HepG2 (cell line): ENCODE results near the gene NDOR1. TPM values are rescaled to one million over a fixed set of nuclear protein-coding genes. Genes with fewer than 3 reads are reported as not detected.

Experiments used
- ATAD3A ChIP-seq: sonication (generic); formaldehyde crosslinking; IDR thresholded peaks from 2 replicates; pipeline ENCODE4 v1.4.0; 2020; ENCODE audit warnings: missing genetic modification reagents
- CEBPG ChIP-seq: IDR thresholded peaks from 2 replicates; pipeline ENCODE4 v1.6.1; 2016
- ESRRA ChIP-seq: sonication (generic); formaldehyde crosslinking; IDR thresholded peaks from 2 replicates; pipeline ENCODE4 v1.5.1; 2020; ENCODE audit warnings: mild to moderate bottlenecking, low read depth, missing genetic modification reagents
- FOXA1 ChIP-seq, 2 experiments: fragments of 450-650 bp in 1 of 2; sonication (generic) in 1 of 2; formaldehyde crosslinking in 1 of 2; IDR thresholded peaks; 2 replicates each; pipeline versions ENCODE4 v1.4.0 to v1.6.1; 2016 to 2020; ENCODE audit warnings: missing genetic modification reagents in 1 of 2
- GFI1 ChIP-seq: sonication (generic); formaldehyde crosslinking; IDR thresholded peaks from 2 replicates; pipeline ENCODE4 v1.5.0; 2020; ENCODE audit warnings: missing genetic modification reagents, mild to moderate bottlenecking, borderline replicate concordance
- PAWR ChIP-seq: sonication (generic); formaldehyde crosslinking; IDR thresholded peaks from 2 replicates; pipeline ENCODE4 v1.4.0; 2020; ENCODE audit warnings: missing genetic modification reagents, mild to moderate bottlenecking, borderline replicate concordance
- RBAK ChIP-seq: sonication (generic); formaldehyde crosslinking; IDR thresholded peaks from 2 replicates; pipeline ENCODE4 v1.5.1; 2020; ENCODE audit warnings: mild to moderate bottlenecking, missing genetic modification reagents
- TAF1 ChIP-seq: sonication (generic); formaldehyde crosslinking; IDR thresholded peaks from 2 replicates; pipeline ENCODE4 v1.4.0; 2020; ENCODE audit warnings: missing genetic modification reagents
- ZNF577 ChIP-seq: sonication (generic); formaldehyde crosslinking; IDR thresholded peaks from 2 replicates; pipeline ENCODE4 v1.4.0; 2020; ENCODE audit warnings: mild to moderate bottlenecking, low read depth, missing genetic modification reagents, borderline replicate concordance
- ZNF704 ChIP-seq: sonication (generic); formaldehyde crosslinking; IDR thresholded peaks from 2 replicates; pipeline ENCODE4 v1.8.1; 2023; ENCODE audit warnings: mild to moderate bottlenecking, inconsistent platforms, moderate library complexity, missing genetic modification reagents, borderline replicate concordance
- ZNF75D ChIP-seq: sonication (generic); formaldehyde crosslinking; IDR thresholded peaks from 2 replicates; pipeline ENCODE4 v1.8.1; 2023; ENCODE audit warnings: missing genetic modification reagents, mild to moderate bottlenecking, borderline replicate concordance
- ZUFSP ChIP-seq: sonication (generic); formaldehyde crosslinking; IDR thresholded peaks from 2 replicates; pipeline ENCODE4 v1.9.0; 2021; ENCODE audit warnings: missing genetic modification reagents, mild to moderate bottlenecking, borderline replicate concordance
- polyA plus RNA-seq, 8 experiments: library from polyadenylated mRNA; depleted of rRNA in 3 of 8; stranded (reverse) in 7 of 8; unstranded in 1 of 8; fragments of >200 nt; fragmentation: Illumina TruSeq in 4 of 8; extraction: Trizol in 4 of 8; gene quantifications; 2 replicates each; pipeline versions ENCODE4 v1.2.1 to v1.2.3, GENCODE V29; 2011 to 2016; ENCODE audit warnings: low read depth in 4 of 8, missing spikeins in 1 of 8, mixed read lengths in 1 of 8; ENCODE audit not compliant: insufficient read depth in 1 of 8
- total RNA-seq, 5 experiments: library from RNA; depleted of rRNA; stranded (reverse); fragments of >200 nt; fragmentation: Illumina TruSeq; extraction: Trizol; gene quantifications; 2 replicates each; pipeline ENCODE4 v1.2.3, GENCODE V29; 2016; ENCODE audit warnings: low read depth in 1 of 5
- TF ChIP-seq, protein P1 (sequence below): sonication (generic); formaldehyde crosslinking; IDR thresholded peaks from 2 replicates; pipeline ENCODE4 v1.4.0; 2020; ENCODE audit warnings: missing genetic modification reagents
- TF ChIP-seq, protein P2 (sequence below): sonication (generic); formaldehyde crosslinking; IDR thresholded peaks from 2 replicates; pipeline ENCODE4 v1.4.0; 2020; ENCODE audit warnings: missing genetic modification reagents
- TF ChIP-seq, protein P3 (sequence below): sonication (generic); IDR thresholded peaks from 2 replicates; pipeline ENCODE4 v1.6.1; 2016; ENCODE audit warnings: low read depth, borderline replicate concordance

Gene NDOR1
- total and polyA plus RNA-seq, 2 of the 13 experiments (the other 11 are each of a cell fraction or from before 2014, with no cell fraction given), result 3.6 to 8.7 TPM

- TF ChIP-seq, protein P1, sequence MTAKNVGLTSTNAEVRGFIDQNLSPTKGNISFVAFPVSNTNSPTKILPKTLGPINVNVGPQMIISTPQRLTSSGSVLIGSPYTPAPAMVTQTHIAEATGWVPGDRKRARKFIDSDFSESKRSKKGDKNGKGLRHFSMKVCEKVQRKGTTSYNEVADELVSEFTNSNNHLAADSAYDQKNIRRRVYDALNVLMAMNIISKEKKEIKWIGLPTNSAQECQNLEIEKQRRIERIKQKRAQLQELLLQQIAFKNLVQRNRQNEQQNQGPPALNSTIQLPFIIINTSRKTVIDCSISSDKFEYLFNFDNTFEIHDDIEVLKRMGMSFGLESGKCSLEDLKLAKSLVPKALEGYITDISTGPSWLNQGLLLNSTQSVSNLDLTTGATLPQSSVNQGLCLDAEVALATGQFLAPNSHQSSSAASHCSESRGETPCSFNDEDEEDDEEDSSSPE, result peak; percentile 70; the same call in 1 of the 2 replicates
- TF ChIP-seq PAWR (0 out of 2 replicates have a peak, but pooled peaks have one; percentile 30), ZNF75D (no peak), RBAK (no peak), CEBPG (CRISPR knock-in tag) (peak; percentile 18; the same call in 1 of the 2 replicates), FOXA1 (IDR thresholded peaks at IDR 0.05) (no peak), FOXA1 (CRISPR knock-in tag; IDR thresholded peaks at IDR 0.05) (peak; percentile 74), ZUFSP (no peak), ATAD3A (CRISPR knock-in tag) (no peak), GFI1 (CRISPR knock-in tag) (no peak; the same call in 1 of the 2 replicates), ZNF704 (CRISPR knock-in tag) (no peak), TAF1 (0 out of 2 replicates have a peak, but pooled peaks have one; percentile 33), ZNF577 (CRISPR knock-in tag) (no peak), ESRRA (CRISPR knock-in tag) (no peak)
- TF ChIP-seq, protein P2, sequence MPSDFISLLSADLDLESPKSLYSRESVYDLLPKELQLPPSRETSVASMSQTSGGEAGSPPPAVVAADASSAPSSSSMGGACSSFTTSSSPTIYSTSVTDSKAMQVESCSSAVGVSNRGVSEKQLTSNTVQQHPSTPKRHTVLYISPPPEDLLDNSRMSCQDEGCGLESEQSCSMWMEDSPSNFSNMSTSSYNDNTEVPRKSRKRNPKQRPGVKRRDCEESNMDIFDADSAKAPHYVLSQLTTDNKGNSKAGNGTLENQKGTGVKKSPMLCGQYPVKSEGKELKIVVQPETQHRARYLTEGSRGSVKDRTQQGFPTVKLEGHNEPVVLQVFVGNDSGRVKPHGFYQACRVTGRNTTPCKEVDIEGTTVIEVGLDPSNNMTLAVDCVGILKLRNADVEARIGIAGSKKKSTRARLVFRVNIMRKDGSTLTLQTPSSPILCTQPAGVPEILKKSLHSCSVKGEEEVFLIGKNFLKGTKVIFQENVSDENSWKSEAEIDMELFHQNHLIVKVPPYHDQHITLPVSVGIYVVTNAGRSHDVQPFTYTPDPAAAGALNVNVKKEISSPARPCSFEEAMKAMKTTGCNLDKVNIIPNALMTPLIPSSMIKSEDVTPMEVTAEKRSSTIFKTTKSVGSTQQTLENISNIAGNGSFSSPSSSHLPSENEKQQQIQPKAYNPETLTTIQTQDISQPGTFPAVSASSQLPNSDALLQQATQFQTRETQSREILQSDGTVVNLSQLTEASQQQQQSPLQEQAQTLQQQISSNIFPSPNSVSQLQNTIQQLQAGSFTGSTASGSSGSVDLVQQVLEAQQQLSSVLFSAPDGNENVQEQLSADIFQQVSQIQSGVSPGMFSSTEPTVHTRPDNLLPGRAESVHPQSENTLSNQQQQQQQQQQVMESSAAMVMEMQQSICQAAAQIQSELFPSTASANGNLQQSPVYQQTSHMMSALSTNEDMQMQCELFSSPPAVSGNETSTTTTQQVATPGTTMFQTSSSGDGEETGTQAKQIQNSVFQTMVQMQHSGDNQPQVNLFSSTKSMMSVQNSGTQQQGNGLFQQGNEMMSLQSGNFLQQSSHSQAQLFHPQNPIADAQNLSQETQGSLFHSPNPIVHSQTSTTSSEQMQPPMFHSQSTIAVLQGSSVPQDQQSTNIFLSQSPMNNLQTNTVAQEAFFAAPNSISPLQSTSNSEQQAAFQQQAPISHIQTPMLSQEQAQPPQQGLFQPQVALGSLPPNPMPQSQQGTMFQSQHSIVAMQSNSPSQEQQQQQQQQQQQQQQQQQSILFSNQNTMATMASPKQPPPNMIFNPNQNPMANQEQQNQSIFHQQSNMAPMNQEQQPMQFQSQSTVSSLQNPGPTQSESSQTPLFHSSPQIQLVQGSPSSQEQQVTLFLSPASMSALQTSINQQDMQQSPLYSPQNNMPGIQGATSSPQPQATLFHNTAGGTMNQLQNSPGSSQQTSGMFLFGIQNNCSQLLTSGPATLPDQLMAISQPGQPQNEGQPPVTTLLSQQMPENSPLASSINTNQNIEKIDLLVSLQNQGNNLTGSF (CRISPR knock-in tag), result no peak
- TF ChIP-seq, protein P3, sequence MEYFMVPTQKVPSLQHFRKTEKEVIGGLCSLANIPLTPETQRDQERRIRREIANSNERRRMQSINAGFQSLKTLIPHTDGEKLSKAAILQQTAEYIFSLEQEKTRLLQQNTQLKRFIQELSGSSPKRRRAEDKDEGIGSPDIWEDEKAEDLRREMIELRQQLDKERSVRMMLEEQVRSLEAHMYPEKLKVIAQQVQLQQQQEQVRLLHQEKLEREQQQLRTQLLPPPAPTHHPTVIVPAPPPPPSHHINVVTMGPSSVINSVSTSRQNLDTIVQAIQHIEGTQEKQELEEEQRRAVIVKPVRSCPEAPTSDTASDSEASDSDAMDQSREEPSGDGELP, result peak; percentile 97
These were observed 30.9 kb downstream of the NDOR1 start (continued) for GRCh38 chr9:137236238-137236935.
